HL-60 (cell line): ENCODE results near the gene ST6GALNAC1.

Experiments used
- DNase-seq, 2 experiments: peaks; one replicate each; pipeline ENCODE4 v3.0.0-alpha.2; 2010 to 2020; ENCODE audit warnings: low read depth in 1 of 2, low spot score in 1 of 2
- H3K27ac ChIP-seq: fragments of 250-450 bp; sonication (Bioruptor Pico); replicated peaks from 2 replicates; pipeline ENCODE4 v1.5.1; 2020; ENCODE audit warnings: mild to moderate bottlenecking, moderate library complexity
- H3K27me3 ChIP-seq: fragments of 250-450 bp; sonication (Bioruptor Pico); 2 replicates; pipeline ENCODE4 v1.5.1; 2021; ENCODE audit warnings: mild to moderate bottlenecking, moderate library complexity; ENCODE audit not compliant: insufficient read depth, poor library complexity, severe bottlenecking
- H3K4me3 ChIP-seq: replicated peaks from 2 replicates; pipeline ENCODE4 v1.5.1; 2011; ENCODE audit warnings: mild to moderate bottlenecking, control low read depth, low read length; ENCODE audit not compliant: insufficient read depth
- GABPA ChIP-seq: IDR thresholded peaks from 2 replicates; pipeline ENCODE4 v1.6.1; 2012; ENCODE audit warnings: low read depth
- POLR2AphosphoS5 ChIP-seq: IDR thresholded peaks from 2 replicates; pipeline ENCODE4 v1.6.1; 2012; ENCODE audit warnings: low read depth
- SPI1 ChIP-seq: IDR thresholded peaks from 2 replicates; pipeline ENCODE4 v1.6.1; 2012; ENCODE audit warnings: low read depth, mild to moderate bottlenecking, borderline replicate concordance
- long read RNA-seq: library from polyadenylated mRNA; unstranded; transcript quantifications from one replicate; pipeline ENCODE4 v2.0.0, GENCODE V29; 2020
- TF ChIP-seq, protein P1 (sequence below): IDR thresholded peaks from one replicate; pipeline ENCODE4 v1.5.1; 2011; ENCODE audit warnings: low read length, control low read depth, inconsistent platforms; ENCODE audit not compliant: insufficient read depth
- TF ChIP-seq, protein P2 (sequence below): IDR thresholded peaks from 2 replicates; pipeline ENCODE4 v1.6.1; 2012; ENCODE audit warnings: low read depth; ENCODE audit not compliant: insufficient replicate concordance

Gene ST6GALNAC1
- long read RNA-seq: 0 reads

DNA sequence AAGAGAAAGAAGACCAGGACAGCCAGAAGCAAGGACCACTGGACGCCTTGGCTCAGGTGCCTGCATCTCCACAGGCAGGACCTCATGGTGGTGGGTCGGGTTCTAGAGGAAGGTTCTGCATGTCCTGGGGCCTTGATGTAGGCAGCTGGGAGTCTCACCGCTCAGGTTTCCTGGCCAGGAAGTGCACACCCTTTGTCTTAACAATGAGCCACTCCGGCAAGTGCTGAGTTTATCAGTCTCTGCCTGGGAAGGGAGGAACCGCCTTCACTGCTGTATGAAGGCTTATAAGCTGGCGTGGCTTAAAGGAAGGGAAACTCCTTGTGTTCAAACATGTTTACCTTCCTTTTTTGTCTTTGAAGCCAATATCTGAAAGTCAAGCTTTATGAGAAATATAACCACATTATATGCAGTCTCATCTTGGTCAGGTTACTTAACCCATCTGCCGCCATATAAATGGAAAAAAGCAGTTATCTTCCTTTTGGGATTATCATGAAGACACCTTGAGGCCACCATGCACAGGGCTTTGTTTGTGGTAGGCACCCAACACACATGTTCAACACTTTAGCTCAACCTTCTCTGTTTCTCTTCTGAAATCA is at the start of gene ST6GALNAC1:
Gene ST6GALNAC1, minus strand, starts transcription at position 205 of the 596 bp plus-strand sequence. Its CDS starts 119 bp downstream, at position 86.
- no peak for DNase-seq
- Histone ChIP-seq H3K4me3 (no peak within 1 kb of the TSS), H3K27ac (no peak within 1 kb of the TSS), H3K27me3 (no peaks in the 10 kb centered on the region)
- no peak for TF ChIP-seq POLR2AphosphoS5
- no peak for TF ChIP-seq GABPA
- no peak for TF ChIP-seq SPI1
- TF ChIP-seq, protein P1, sequence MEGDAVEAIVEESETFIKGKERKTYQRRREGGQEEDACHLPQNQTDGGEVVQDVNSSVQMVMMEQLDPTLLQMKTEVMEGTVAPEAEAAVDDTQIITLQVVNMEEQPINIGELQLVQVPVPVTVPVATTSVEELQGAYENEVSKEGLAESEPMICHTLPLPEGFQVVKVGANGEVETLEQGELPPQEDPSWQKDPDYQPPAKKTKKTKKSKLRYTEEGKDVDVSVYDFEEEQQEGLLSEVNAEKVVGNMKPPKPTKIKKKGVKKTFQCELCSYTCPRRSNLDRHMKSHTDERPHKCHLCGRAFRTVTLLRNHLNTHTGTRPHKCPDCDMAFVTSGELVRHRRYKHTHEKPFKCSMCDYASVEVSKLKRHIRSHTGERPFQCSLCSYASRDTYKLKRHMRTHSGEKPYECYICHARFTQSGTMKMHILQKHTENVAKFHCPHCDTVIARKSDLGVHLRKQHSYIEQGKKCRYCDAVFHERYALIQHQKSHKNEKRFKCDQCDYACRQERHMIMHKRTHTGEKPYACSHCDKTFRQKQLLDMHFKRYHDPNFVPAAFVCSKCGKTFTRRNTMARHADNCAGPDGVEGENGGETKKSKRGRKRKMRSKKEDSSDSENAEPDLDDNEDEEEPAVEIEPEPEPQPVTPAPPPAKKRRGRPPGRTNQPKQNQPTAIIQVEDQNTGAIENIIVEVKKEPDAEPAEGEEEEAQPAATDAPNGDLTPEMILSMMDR: no peak
- TF ChIP-seq, protein P2, sequence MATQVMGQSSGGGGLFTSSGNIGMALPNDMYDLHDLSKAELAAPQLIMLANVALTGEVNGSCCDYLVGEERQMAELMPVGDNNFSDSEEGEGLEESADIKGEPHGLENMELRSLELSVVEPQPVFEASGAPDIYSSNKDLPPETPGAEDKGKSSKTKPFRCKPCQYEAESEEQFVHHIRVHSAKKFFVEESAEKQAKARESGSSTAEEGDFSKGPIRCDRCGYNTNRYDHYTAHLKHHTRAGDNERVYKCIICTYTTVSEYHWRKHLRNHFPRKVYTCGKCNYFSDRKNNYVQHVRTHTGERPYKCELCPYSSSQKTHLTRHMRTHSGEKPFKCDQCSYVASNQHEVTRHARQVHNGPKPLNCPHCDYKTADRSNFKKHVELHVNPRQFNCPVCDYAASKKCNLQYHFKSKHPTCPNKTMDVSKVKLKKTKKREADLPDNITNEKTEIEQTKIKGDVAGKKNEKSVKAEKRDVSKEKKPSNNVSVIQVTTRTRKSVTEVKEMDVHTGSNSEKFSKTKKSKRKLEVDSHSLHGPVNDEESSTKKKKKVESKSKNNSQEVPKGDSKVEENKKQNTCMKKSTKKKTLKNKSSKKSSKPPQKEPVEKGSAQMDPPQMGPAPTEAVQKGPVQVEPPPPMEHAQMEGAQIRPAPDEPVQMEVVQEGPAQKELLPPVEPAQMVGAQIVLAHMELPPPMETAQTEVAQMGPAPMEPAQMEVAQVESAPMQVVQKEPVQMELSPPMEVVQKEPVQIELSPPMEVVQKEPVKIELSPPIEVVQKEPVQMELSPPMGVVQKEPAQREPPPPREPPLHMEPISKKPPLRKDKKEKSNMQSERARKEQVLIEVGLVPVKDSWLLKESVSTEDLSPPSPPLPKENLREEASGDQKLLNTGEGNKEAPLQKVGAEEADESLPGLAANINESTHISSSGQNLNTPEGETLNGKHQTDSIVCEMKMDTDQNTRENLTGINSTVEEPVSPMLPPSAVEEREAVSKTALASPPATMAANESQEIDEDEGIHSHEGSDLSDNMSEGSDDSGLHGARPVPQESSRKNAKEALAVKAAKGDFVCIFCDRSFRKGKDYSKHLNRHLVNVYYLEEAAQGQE: no peak

DNA sequence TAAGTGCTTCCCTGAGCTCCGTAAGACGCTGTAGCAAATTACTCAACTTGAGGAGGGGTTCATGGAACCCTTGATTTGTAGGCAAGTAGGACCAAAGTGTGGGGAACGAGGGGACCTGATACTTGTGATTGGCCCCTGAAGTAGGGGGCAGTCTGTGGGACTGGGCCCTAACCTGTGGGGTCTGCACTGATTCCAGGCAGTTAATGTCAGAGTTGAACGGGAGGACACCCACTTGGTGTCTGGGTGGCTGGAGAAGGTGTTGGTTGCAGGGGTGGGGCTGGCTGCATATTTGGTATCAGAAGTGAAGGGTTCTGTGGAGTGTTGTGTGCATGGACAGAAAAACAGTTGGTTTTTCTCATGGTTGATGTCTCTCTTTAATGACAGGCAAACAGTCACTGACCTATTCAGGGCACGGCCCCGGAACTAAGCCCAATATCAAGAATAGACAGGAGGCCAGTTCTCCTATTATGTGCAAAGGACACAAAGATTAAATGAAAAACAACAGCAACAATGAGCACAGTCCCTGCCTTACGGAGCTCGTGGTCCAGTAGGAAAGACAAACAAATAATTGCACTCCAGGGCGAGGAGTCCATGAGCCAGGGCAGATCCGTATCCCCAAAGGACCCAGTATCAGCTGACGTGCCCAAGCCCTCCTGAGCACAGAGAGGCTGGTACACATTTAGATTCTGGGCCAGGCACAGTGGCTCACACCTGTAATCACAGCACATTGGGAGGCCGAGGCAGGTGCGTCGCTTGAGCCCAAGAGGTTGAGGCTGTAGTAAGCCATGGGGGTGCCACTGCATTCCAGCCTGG is 48.0 kb upstream of the ST6GALNAC1 start:
- Histone ChIP-seq H3K27me3 (no peaks in the 10 kb centered on the region), H3K4me3 (no peak overlapping the region), H3K27ac (no peak overlapping the region)
- TF ChIP-seq POLR2AphosphoS5: no peak
- no peak for TF ChIP-seq GABPA
- TF ChIP-seq, protein P1: no peak
- TF ChIP-seq, protein P2: no peak
- DNase-seq: no peak

GRCh38 chr17:76690596-76691280 is 47.2 kb upstream of the ST6GALNAC1 start:
- no peak for DNase-seq
- H3K27me3 ChIP-seq: no peaks in the 10 kb centered on the region
- TF ChIP-seq POLR2AphosphoS5 (no peak), SPI1 (no peak), GABPA (no peak)
- TF ChIP-seq, protein P1: no peak
- TF ChIP-seq, protein P2: no peak
- H3K4me3 ChIP-seq: no peak overlapping the region
- H3K27ac ChIP-seq: no peak overlapping the region
